GM21360 (cell line): Measurements from ENCODE around the gene TLK1.
A peak's percentile ranks its signal among the peaks of the same experiment; 100 is the strongest.
"Not testable (repeated sequence)": the region's sequence is repeated elsewhere in the genome, so short reads cannot be mapped to it uniquely, and the experiment has no call there.

Experiments used
- ATAC-seq: cut with Tn5 transposase; IDR thresholded peaks from one replicate; pipeline ENCODE4 v1.9.1; 2021; ENCODE audit warnings: mild to moderate bottlenecking, moderate library complexity; ENCODE audit not compliant: unreplicated experiment

TLK1 gene

GRCh38 chr2:171086352-171087290 lies 74.1 kb downstream of the TLK1 start:
- ATAC-seq, result no peak

- no peak for ATAC-seq
Measured at GRCh38 chr2:171084128-171084527, 76.6 kb downstream of the TLK1 start.

- no peak for ATAC-seq
Measured at GRCh38 chr2:171083451-171083850, 77.2 kb downstream of the TLK1 start.

GRCh38 chr2:171081649-171082111 lies 79.0 kb downstream of the TLK1 start:
- ATAC-seq, result no peak

DNA sequence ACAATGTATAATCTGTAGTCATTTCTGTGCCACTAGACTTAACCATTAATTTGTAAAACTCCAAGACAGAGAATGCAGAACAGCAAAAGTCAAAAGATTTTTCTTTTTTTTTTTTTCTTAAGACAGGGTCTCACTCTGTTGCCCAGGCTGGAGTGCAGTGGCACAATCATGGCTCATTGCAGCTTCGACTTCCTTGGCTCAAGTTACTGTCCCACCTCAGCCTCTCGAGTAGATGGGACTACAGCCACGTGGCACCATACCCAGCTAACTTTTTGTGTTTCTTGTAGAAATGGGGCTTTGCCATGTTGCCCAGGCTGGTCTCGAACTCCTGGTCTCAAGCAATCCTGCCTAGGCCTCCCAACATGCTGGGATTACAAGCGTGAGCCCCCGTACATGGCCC lies 80.1 kb downstream of the TLK1 start:
- no peak for ATAC-seq

DNA sequence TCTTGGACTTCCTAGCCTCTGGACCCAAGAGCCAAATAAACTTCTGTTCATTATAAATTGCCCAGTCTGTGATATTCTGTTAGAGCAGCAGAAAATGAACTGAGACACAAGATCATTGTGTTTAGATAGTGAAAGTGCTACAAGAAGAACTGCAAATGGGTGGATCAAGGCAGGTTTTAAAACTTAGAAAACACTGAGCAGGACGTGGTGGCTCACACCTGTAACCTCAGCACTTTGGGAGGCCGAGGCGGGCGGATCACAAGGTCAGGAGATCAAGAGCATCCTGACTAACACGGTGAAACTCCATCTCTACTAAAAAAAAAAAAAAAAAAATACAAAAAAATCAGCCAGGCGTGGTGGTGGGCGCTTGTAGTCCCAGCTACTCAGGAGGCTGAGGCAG lies 84.3 kb downstream of the TLK1 start:
- ATAC-seq, result not testable (repeated sequence)

- ATAC-seq, result no peak
Measured at GRCh38 chr2:171072164-171072563, 88.5 kb downstream of the TLK1 start.

- no peak for ATAC-seq
Measured at GRCh38 chr2:171069286-171069956, 91.3 kb downstream of the TLK1 start.

- ATAC-seq, result no peak
Measured at GRCh38 chr2:171066110-171066509, 94.6 kb downstream of the TLK1 start.

DNA sequence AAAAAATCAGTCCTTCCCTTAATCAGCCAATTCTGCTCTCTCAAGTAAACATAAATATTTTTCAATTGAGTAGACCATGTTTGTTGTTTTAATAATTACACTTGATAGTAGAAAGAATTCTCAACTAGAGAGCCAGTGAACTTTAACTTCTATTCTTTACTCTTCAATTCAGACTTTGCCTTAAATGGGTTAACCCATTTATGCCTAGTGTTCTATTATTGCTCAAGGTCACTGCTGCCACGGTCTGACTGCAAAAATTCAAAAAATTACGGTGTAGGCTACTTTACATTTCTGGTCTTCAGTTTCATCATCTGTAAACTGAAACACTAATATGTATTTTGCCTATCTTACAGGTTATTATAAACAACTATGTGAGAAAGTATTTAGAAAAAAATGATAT lies 103.1 kb downstream of the TLK1 start:
- ATAC-seq, result no peak

GRCh38 chr2:171056307-171056706 lies 104.4 kb downstream of the TLK1 start:
- ATAC-seq, result no peak

DNA sequence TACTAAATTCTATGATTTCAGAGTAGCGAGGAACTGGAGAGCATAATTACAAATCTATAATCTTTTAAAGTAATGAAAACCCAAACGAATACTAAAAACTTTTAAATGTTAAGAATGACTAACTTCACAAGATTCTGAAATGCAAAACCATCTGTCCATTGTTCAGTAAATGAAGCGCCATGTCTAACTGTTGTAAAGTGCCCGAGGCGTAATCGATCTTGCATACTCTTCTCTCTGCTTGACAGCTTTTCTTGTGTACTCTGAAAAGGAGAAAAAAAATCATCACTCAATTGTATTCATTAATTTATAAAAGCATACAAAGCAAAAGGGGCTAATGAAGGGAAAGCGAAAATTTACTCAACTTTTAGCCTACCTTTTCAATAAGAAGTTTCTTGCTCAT lies 111.0 kb downstream of the TLK1 start:
- ATAC-seq, result no peak

GRCh38 chr2:171046048-171046560 lies 114.6 kb downstream of the TLK1 start:
- no peak for ATAC-seq

DNA sequence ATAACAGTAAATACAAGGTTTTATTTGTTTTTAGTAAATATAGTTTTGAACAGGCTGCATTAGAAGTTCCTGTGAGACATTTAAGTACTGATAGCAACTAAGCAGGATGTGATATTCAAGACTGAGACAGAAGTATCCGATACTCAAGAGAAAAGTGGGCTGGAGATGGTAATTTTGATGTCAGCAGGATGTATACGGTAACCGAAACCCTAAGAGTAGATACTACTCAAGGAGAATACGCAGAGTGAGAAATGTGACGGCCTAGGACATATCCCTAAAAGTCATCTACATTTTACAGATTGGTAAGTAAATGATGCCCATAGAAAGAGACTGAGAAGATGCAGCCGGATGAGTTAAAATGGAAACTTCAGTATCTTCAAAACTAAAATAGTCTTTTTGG lies 116.3 kb downstream of the TLK1 start:
- no peak for ATAC-seq

GRCh38 chr2:171042253-171042969 lies 118.3 kb downstream of the TLK1 start:
- ATAC-seq, result no peak

GRCh38 chr2:171036532-171036931 lies 124.2 kb downstream of the TLK1 start:
- ATAC-seq, result no peak

GRCh38 chr2:171034315-171034714 lies 126.4 kb downstream of the TLK1 start:
- ATAC-seq, result no peak

DNA sequence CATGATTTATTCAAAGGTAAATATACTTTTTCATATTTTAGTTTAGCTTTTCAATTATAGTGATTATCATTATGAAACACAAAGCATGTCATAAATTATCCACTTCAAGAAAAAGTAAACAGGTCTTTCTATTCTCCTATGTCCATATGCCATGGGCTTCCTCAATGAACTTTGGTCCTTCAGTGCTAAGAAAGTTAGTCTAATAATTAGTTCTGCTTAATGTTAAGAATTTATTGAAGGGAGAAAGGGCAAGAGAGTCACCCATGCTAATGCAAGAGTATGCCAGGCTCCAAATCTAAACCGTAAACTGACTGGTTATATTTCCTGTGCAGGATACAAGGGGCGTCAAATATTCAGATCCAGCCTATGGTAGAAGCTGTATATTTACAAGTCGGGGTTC lies 135.5 kb downstream of the TLK1 start:
- ATAC-seq, result no peak

GRCh38 chr2:171018522-171018921 lies 142.2 kb downstream of the TLK1 start:
- peak; percentile 78 for ATAC-seq

DNA sequence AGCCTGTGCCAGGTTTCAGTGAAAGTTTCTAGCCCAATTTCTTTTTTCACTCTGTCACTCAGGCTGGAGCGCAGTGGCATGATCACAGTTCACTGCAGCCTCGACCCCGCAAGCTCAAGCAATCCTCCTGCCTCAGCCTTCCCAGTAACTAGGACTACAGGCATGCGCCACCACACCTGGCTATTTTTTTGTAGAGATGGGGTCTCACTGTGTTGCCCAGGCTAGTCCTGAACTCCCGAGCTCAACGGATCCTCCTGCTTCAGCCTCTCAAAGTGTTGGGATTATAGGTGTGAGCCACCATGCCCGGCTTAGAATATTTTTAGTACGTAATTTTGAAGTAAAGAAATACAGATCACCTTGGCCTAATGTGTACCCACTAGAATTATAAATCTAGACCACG lies 144.6 kb downstream of the TLK1 start:
- ATAC-seq, result no peak

DNA sequence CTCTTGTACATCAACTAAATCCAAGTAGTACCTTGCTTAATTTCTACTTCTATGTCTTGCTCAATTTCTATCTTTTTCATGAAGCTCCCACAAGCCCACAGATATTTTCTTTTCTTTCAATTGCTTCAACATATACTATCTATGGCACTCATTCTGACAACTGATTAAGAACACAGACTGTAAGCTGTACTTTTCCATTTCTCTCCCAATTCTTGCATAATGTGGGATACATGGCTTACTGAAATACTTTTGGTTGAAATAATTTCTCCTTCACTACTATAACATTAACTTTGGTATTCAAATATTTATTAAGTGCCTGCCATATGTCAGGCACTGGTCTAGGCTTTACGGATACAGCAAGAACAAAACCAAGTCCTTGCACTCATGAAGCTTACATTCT lies 146.8 kb downstream of the TLK1 start:
- no peak for ATAC-seq
